ENCODE measurements around the gene CAPN15. TPM values are rescaled to one million over a fixed set of nuclear protein-coding genes. Genes with fewer than 3 reads are reported as not detected.
A peak's percentile ranks its signal among the peaks of the same experiment; 100 is the strongest.

Gene CAPN15
- total RNA-seq, 2 experiments from 2014 or later: 86.4 to 91.3 TPM

DNA sequence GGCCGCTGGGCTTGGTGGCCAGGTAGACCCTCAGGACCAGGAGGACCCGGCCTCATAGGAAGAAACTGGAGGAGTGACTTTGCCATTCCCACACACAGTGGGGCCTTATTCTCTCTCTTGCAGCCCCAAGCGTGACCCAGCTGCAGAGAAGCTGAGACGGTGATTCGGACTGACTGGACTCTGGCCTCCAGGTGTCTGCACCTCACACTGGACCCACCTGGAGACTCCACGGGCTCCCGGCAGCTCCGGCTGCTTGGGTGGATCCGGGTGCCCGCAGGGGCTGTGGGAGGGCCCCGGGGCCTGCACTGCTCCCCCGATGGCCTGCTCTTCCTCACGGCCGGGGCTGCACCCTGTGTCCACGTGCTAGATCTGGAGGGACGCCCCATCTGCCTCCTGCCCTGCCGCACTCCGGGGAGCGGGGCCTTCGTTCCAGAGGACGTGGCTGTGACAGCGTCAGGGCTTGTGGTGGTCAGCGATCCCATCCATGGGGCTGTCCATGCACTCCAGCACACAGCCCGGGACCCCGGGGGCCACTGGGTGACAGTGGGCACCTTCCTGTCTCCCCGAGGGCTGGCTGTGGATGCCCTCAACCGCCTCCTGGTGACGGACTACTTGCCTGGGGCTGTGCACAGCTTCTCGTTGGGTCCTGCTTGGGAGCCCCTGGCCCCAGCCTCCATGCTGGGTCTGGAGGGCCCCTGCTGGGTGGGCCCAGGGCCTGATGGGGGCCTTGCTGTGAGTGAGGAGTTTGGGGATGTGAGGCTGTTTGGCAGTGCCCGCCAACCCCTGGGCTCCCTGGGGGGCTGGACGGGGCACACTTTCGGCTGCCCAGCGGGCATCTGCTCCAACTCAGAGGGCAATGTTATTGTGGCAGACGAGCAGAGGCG, 40.1 kb downstream of the CAPN15 start:
- Mint-ChIP-seq H3K9me3 (no peaks in the 10 kb centered on the region), H3K4me1 (peaks cover 21% of the 10 kb centered on the region), H3K4me3 (peak overlapping the region; percentile 29), H3K27ac (peak overlapping the region; percentile 77), H3K36me3 (no peaks in the 10 kb centered on the region), H3K27me3 (peaks cover 1% of the 10 kb centered on the region)
- DNase-seq: no peak

DNA sequence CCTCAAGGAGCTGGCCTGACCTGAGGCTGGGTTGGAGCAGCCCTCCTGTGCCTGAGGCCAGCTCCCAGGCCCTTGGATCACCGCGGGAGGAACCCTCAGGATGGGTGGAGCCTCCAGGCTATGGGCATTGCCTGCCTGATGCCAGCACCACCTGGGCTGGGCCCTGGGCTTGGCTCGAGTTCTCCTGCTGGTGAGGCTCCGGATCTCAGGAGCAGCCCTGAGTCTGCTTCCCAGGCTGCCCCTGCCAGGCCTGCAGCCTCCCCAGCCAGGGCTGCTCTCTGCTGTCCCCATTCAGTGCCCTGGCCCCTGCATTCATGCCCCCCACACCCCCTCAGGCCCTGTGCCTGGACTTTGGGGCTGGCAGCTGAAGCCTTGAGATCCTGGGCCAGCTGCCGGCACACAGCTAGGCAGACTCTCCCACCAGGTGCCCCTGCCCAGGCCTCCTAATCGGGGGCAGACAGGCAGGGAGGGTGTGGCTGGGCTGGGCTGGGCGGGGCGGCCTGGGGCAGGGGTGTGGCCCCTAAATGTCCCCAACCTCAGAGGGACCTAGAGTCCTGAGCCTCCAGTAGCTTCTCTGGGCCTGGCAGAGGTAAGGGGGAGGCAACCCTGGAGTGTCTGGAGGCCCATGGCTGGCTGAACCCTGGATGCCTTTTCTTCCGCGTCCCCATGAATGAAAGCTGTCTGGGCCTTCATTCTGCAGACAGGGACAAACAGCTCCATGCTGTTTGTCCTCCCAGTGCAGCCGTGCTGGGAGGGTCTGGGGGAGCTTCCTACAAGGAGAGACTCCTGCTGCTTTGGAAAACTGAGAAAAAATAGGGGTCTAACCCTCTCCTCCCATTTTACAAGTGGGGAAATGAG, 41.1 kb downstream of the CAPN15 start:
- Mint-ChIP-seq H3K27ac (peak overlapping the region; percentile 86), H3K9me3 (no peaks in the 10 kb centered on the region), H3K4me3 (peak overlapping the region; percentile 88), H3K27me3 (no peaks in the 10 kb centered on the region), H3K36me3 (no peaks in the 10 kb centered on the region), H3K4me1 (peaks cover 21% of the 10 kb centered on the region)
- DNase-seq: no peak

DNA sequence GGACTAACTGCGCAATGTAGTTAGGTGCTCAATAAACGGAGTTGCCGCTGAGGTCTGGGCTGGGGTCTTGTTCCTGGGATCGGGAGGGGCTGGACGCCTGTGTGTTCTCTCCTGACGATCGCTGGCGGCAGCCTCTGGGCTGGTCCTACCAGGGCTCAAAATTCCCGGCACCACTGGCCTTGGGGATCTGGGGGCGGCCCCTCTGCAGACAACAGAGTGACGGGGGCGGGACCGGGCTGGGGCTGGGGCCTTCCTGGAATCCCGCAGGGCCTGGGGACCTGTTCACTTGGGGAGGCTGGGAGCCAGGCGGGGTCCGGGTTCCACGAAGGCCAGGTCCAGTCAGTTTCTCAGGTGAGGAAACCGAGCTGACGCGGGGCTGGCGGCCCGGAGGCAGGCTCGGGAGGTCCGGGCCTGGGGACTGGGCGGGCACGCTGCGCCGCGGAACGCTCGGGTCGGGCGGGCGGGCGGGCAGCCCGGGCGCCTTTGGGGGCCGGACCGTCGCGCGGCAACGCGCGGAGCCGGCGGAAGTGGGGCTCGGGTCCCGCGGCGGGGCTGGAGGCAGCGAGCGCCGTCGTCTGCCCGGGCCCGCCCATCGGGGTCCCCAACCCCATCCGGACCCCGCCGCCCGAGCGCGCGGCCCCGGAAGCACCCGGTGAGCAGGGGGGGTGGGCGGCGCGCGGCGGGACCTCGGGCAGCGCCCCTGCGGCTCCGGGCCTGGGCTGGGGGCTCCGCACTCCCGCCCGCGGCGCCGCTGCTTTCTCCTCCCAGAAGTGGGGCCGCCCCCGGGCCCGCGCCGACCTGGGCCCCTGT, 42.1 kb downstream of the CAPN15 start, which contains the start of gene PIGQ:
TSS of gene PIGQ (plus strand) at position 524 of the 810 bp plus-strand sequence. CDS start 4,107 bp downstream, outside the sequence.
- DNase-seq: peak; percentile 79
- Mint-ChIP-seq H3K4me3 (peak within 1 kb of the TSS; percentile 88), H3K4me1 (peaks cover 21% of the 10 kb centered on the region), H3K27me3 (no peaks in the 10 kb centered on the region), H3K9me3 (no peaks in the 10 kb centered on the region), H3K36me3 (no peaks in the 10 kb centered on the region), H3K27ac (peak within 1 kb of the TSS; percentile 86)

DNA sequence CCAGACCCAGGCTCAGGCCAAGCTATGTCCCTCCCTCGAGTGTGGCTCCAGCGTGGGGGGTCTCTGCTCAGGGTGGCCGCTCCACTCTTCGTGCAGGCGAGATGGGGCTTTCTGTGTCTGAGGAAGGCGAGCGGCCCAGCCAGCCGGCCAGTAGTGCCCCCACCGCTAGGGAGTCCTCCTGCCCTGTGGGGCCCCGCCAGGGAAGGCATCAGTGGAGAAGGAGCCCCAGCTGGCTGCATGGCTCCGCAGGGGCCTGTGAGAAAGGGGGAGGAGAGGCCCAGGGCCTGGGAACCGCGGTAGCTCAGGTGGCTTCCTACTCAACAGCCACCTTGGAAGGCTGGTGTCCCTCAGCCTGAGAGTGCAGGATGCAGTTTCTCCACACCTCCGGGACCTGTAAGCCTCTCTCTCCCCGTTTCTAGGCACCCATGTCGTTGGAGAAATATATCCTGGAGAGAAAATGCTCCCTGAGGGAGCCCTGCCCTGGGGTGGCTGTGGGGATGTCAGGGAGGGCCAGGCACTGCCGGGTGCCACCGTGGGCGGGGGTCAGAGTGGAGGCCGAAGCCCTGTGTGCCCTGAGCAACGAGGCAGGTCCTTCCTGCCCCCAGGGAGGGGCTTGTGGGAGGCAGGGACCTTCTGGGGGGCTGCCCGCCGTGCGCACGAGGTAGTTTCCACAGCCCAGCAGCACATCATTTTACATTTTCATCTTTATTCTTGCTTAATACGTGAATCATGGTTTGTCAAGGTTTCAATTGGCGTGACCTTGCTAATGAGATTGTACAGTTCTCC, 45.5 kb downstream of the CAPN15 start:
- no peak overlapping the region for H3K4me3 Mint-ChIP-seq
- no peak overlapping the region for H3K27ac Mint-ChIP-seq
- no peaks in the 10 kb centered on the region for H3K27me3 Mint-ChIP-seq

DNA sequence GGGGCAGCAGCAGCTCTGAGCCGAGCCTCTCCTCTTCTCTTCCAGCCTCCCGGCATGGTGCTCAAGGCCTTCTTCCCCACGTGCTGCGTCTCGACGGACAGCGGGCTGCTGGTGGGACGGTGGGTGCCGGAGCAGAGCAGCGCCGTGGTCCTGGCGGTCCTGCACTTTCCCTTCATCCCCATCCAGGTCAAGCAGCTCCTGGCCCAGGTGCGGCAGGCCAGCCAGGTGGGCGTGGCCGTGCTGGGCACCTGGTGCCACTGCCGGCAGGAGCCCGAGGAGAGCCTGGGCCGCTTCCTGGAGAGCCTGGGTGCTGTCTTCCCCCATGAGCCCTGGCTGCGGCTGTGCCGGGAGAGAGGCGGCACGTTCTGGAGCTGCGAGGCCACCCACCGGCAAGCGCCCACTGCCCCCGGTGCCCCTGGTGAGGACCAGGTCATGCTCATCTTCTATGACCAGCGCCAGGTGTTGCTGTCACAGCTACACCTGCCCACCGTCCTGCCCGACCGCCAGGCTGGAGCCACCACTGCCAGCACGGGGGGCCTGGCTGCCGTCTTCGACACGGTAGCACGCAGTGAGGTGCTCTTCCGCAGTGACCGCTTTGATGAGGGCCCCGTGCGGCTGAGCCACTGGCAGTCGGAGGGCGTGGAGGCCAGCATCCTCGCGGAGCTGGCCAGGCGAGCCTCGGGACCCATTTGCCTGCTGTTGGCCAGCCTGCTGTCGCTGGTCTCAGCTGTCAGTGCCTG, 46.7 kb downstream of the CAPN15 start:
- no peak for DNase-seq
- Mint-ChIP-seq H3K27ac (no peak overlapping the region), H3K36me3 (no peaks in the 10 kb centered on the region), H3K4me1 (peaks cover 10% of the 10 kb centered on the region), H3K9me3 (no peaks in the 10 kb centered on the region), H3K4me3 (no peak overlapping the region), H3K27me3 (no peaks in the 10 kb centered on the region)

More for the DNA sequence above, 45.5 kb downstream of the CAPN15 start:
- H3K9me3 Mint-ChIP-seq: no peaks in the 10 kb centered on the region
- DNase-seq: no peak
- H3K4me1 Mint-ChIP-seq: peaks cover 12% of the 10 kb centered on the region
- H3K36me3 Mint-ChIP-seq: no peaks in the 10 kb centered on the region

DNA sequence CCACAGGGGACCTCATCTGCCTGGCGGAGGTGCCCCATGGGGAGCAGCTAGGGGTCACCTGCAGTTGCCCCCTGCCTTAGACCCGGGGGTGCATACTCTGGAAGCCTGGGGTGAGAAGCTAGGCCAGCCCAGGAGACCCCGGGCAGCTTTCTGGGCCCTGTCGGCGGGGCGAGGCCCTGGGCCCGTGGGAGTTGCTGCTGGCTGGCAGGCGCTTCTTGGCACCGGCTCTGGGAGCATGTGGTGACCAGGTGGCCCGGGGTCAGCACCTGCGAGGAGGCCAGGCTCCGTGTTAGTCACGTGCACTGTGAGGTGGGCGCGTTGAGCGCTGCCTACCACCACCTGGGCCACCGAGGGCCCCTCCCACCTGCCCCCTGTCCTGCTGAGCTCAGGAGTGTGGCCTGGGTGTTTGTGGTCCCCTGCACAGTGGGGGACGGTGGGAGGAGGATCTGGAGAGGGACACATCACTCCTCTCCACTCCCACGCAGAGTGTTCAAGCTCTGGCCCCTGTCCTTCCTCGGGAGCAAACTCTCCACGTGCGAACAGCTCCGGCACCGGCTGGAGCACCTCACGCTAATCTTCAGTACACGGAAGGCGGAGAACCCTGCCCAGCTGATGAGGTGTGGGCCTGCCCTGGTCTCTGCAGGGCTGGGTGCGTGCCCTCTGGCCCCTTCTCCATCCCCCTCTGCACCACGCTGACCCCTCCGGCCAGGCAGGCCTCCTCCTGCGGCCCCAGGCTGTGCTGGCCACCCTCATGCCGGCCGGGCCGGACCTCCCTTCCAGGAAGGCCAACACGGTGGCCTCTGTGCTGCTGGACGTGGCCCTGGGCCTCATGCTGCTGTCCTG, 48.1 kb downstream of the CAPN15 start:
- Mint-ChIP-seq H3K4me3 (no peak overlapping the region), H3K4me1 (peaks cover 8% of the 10 kb centered on the region), H3K27me3 (no peaks in the 10 kb centered on the region), H3K27ac (no peak overlapping the region), H3K36me3 (no peaks in the 10 kb centered on the region), H3K9me3 (no peaks in the 10 kb centered on the region)
- no peak for DNase-seq

DNA sequence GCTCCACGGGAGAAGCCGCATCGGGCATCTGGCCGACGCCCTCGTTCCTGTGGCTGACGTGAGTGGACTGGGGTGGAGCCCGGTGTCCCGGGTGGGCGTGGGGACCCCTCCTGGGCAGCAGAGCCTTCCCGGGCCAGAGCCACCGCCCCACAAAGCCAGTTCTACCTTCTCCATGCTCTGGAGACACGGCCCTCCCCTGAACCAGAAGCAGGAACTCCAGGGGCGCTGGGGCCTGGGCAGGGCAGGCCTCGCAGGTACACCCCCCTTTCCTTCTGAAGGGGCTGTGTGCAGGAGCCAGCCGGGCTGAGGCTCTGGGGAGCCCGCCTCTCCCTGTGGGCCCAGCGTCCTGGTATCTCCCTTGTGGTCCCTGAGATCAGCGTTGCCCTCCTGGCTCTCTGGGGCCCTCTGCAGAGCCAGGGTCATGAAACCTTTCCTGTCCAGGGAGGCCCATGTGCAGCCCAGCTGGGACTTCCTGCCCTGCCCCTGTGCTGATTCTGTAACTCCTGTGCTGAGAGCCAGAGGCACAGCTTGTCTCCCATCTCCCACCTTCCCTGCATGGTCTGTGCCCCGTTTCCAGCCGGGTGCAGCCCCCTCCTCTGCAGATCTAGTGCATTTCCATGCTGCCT, 48.8 kb downstream of the CAPN15 start:
- no peaks in the 10 kb centered on the region for H3K36me3 Mint-ChIP-seq
- H3K27me3 Mint-ChIP-seq: no peaks in the 10 kb centered on the region
- no peaks in the 10 kb centered on the region for H3K9me3 Mint-ChIP-seq
- no peak overlapping the region for H3K4me3 Mint-ChIP-seq
- no peak overlapping the region for H3K27ac Mint-ChIP-seq
- peaks cover 4% of the 10 kb centered on the region for H3K4me1 Mint-ChIP-seq
- DNase-seq: no peak

DNA sequence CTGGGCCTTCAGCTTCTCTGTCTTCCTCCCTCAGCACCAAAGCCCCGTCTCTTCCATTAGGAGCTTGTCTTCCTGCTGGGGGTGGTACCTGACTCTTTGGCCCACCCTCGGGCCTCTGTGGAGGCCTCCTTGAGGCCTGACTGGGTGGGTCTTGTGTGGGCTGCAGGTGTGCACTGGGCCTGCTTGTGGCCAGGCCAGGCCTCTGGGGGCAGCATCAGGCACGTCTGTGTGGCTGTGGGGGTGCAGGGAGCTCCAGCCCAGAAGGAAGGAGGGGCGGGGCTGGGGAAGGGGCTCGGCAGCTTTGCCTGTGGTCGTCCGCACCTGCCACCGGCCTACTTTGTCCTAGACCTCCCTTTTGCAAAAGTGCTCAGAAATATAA, 49.3 kb downstream of the CAPN15 start:
- Mint-ChIP-seq H3K27ac (no peak overlapping the region), H3K4me1 (peaks cover 2% of the 10 kb centered on the region), H3K36me3 (no peaks in the 10 kb centered on the region), H3K27me3 (no peaks in the 10 kb centered on the region), H3K9me3 (no peaks in the 10 kb centered on the region), H3K4me3 (no peak overlapping the region)
- no peak for DNase-seq

DNA sequence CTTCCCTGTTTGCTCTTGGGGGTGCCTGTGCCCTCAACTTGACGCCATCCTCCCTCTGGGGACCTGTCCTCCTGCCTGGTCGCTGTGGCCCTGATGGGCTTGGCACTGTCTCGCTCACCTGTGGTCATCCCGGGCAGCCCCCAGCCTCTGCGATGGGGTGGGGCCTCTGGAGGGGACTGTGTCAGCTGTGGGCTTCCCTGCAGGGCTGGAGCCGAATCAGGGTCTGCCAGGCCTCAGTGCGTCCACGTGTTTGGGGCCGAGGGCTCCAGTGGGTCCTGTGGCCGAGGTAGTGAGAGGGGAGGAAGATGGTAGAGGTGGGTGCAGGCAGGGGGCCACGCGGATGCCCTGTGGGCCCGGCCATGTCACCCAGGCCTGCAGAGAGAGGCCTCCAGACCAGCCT, 50.3 kb downstream of the CAPN15 start:
- Mint-ChIP-seq H3K27me3 (no peaks in the 10 kb centered on the region), H3K4me3 (no peak overlapping the region), H3K4me1 (peaks cover 2% of the 10 kb centered on the region), H3K36me3 (no peaks in the 10 kb centered on the region), H3K27ac (no peak overlapping the region), H3K9me3 (no peaks in the 10 kb centered on the region)
- no peak for DNase-seq

DNA sequence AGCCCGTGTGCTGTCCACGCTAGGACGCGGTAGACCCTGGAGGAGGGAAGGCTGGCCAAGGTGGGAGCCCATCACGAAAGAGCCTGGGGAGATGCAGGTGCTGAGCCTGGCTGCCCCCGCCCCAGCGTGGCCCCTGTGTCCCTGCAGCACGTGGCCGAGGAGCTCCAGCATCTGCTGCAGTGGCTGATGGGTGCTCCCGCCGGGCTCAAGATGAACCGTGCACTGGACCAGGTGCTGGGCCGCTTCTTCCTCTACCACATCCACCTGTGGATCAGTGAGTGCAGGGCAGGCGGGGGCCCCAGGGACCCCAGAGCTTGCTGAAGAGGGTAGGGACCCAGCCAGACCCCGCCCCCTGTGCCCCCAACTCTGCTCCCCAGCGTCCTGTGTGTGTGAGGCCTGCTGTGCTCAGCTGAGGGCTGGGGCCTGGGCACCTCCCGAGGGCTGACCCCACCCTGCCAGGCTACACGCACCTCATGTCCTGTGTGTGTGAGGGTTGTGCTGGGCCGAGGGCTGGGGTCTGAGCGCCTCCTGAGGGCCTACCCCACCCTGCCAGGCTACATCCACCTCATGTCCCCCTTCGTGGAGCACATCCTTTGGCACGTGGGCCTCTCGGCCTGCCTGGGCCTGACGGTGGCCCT, 50.8 kb downstream of the CAPN15 start:
- H3K9me3 Mint-ChIP-seq: no peaks in the 10 kb centered on the region
- H3K27me3 Mint-ChIP-seq: no peaks in the 10 kb centered on the region
- no peak overlapping the region for H3K27ac Mint-ChIP-seq
- no peak overlapping the region for H3K4me3 Mint-ChIP-seq
- no peak for DNase-seq
- H3K36me3 Mint-ChIP-seq: no peaks in the 10 kb centered on the region
- H3K4me1 Mint-ChIP-seq: peaks cover 2% of the 10 kb centered on the region

DNA sequence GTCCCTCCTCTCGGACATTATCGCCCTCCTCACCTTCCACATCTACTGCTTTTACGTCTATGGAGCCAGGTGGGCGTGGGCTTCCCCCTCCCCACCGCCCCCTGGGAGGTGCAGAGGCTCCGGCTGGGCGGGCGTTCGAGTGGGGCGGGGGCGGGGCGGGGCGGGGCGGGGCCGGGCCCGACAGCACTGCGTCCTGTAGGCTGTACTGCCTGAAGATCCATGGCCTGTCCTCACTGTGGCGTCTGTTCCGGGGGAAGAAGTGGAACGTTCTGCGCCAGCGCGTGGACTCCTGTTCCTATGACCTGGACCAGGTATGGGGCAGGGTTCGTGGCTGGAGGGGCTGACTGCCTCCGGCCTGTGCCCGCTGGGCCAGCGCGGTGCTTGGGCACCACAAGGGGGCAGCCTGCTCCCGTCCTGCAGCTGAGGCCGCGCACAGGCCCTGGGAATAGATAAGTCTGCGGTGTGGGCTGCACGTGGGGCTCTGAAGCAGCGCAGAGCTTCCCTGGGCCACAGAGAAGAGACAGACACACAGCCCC, 51.4 kb downstream of the CAPN15 start:
- Mint-ChIP-seq H3K27ac (no peak overlapping the region), H3K4me3 (no peak overlapping the region), H3K36me3 (no peaks in the 10 kb centered on the region), H3K9me3 (no peaks in the 10 kb centered on the region), H3K27me3 (no peaks in the 10 kb centered on the region), H3K4me1 (peaks cover 2% of the 10 kb centered on the region)
- peak; percentile 80 for DNase-seq
